Measurements from ENCODE around the gene FRMD4B.

DNA sequence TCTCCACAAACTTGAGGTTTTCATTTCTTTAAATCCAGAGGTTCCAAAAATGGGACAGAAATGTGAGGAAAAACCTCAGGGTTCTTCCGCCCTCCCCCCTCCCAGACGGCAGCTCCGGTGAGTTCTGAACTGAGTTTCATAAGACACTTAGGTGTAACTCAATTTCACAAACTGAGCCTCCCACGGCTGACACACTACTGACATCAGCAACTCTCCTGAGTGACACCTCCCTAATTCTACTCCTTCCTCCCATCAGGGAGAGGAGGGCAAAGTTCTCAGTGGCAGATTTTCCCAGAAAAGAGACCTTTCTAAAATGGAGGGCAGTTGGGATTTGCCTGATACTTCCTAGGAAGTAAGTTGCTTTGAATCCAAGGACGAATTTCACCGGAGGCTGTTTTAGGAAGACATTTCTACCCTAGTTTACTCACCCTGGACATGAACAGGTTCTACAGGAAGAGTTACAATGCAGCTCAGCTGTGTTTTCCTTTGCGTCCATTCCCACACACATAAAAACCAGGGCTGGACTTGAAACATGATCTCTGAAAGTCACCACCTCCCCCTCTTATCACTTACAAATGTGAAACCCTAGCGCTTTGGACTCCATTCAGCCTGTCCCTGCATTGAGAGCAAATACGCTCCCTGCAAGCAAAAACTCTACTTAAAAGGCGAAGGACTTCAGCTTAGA lies 185.4 kb downstream of the FRMD4B start:
- TF ChIP-seq EZH2 (IDR thresholded peaks at IDR 0.05) (no peak), POLR2AphosphoS5 (IDR thresholded peaks at IDR 0.05; ENCODE audit: borderline replicate concordance, low read depth, low read length) (no peak)

Data from SK-N-MC (cell line).